ENCODE results near the gene GNG8.

GRCh38 chr19:46603195-46603637 lies 32.8 kb downstream of the GNG8 start:
- TF ChIP-seq MXI1 (IDR thresholded peaks at IDR 0.05; ENCODE audit: low read depth, low read length) (0 out of 2 replicates have a peak, but pooled peaks have one; percentile 9), GABPA (IDR thresholded peaks at IDR 0.05; ENCODE audit: low read depth) (no peak), TAF1 (IDR thresholded peaks at IDR 0.05; ENCODE audit: borderline replicate concordance, low read depth, low read length) (no peak), RAD21 (IDR thresholded peaks at IDR 0.05; ENCODE audit: low read length) (no peak), ZBTB33 (IDR thresholded peaks at IDR 0.05; ENCODE audit: borderline replicate concordance, low read depth) (no peak), CTCF (IDR thresholded peaks at IDR 0.05) (no peak), NFIC (IDR thresholded peaks at IDR 0.05; ENCODE audit: borderline replicate concordance) (no peak), USF1 (IDR thresholded peaks at IDR 0.05; ENCODE audit: borderline replicate concordance, low read depth) (no peak), EZH2phosphoT487 (IDR thresholded peaks at IDR 0.05; ENCODE audit: borderline replicate concordance, low read depth) (no peak), EP300 (IDR thresholded peaks at IDR 0.05; ENCODE audit: borderline replicate concordance in 1 of 2, low read depth in 1 of 2, low read length in 1 of 2) (no peak), CHD2 (IDR thresholded peaks at IDR 0.05; ENCODE audit: low read length, partially characterized antibody) (no peak)
